NOMO-1 treated with dmso at 0.1 percent for 144 hours (cell line): ENCODE data around the gene SSR2.
A peak's percentile ranks its signal among the peaks of the same experiment; 100 is the strongest.
"Not testable (repeated sequence)": the region's sequence is repeated elsewhere in the genome, so short reads cannot be mapped to it uniquely, and the experiment has no call there.

Experiments
- DNase-seq: peaks from one replicate; lab custom pipeline; 2025; ENCODE audit not compliant: unreplicated experiment; lab: John Stamatoyannopoulos, UW

Gene SSR2

GRCh38 chr1:155996166-155996565 lies 24.6 kb downstream of the SSR2 start:
- no peak for DNase-seq

- no peak for DNase-seq
Observed at GRCh38 chr1:155993595-155993994, 27.2 kb downstream of the SSR2 start.

GRCh38 chr1:155990005-155990739 lies 30.6 kb downstream of the SSR2 start:
- peak; percentile 31 for DNase-seq

GRCh38 chr1:155989242-155990004 lies 31.3 kb downstream of the SSR2 start:
- peak; percentile 63 for DNase-seq

- DNase-seq = not testable (repeated sequence)
Observed at GRCh38 chr1:155984903-155985645, 35.7 kb downstream of the SSR2 start.

- no peak for DNase-seq
Observed at GRCh38 chr1:155984341-155984740, 36.4 kb downstream of the SSR2 start.

GRCh38 chr1:155983191-155984024 lies 37.3 kb downstream of the SSR2 start:
- DNase-seq = no peak

GRCh38 chr1:155982106-155982505 lies 38.6 kb downstream of the SSR2 start:
- DNase-seq = no peak

- DNase-seq = peak; percentile 62
Observed at GRCh38 chr1:155981266-155982088, 39.3 kb downstream of the SSR2 start.

GRCh38 chr1:155979597-155980343 lies 41.0 kb downstream of the SSR2 start:
- no peak for DNase-seq

GRCh38 chr1:155978973-155979429 lies 41.8 kb downstream of the SSR2 start:
- peak; percentile 39 for DNase-seq

- peak; percentile 98 for DNase-seq
Observed at GRCh38 chr1:155978325-155978972, 42.3 kb downstream of the SSR2 start, which contains the start of gene ARHGEF2. Gene ARHGEF2, minus strand, starts transcription at chr1:155978547. Its CDS starts 120 bp downstream, at chr1:155978427.

GRCh38 chr1:155977690-155978324 lies 42.9 kb downstream of the SSR2 start:
- DNase-seq = no peak

- no peak for DNase-seq
Observed at GRCh38 chr1:155976913-155977689, 43.6 kb downstream of the SSR2 start.

GRCh38 chr1:155976062-155976912 lies 44.5 kb downstream of the SSR2 start:
- DNase-seq = peak; percentile 74

- DNase-seq = peak; percentile 23
Observed at GRCh38 chr1:155975375-155976061, 45.2 kb downstream of the SSR2 start.
